Measurements from ENCODE around the gene TUFM. TPM values are rescaled to one million over a fixed set of nuclear protein-coding genes. Genes with fewer than 3 reads are reported as not detected.
A peak's percentile ranks its signal among the peaks of the same experiment; 100 is the strongest.

Gene TUFM
- total RNA-seq, 1 donor from 2014 or later: 91.1 TPM

GRCh38 chr16:28866454-28866804 lies 20.3 kb upstream of the TUFM start:
- Mint-ChIP-seq H3K4me3 (ENCODE audit: unreplicated experiment) (no peak overlapping the region), H3K27me3 (ENCODE audit: low read depth) (no peaks in the 10 kb centered on the region), H3K36me3 (ENCODE audit: low read depth) (peaks cover 18% of the 10 kb centered on the region), H3K27ac (ENCODE audit: unreplicated experiment) (no peak overlapping the region), H3K4me1 (ENCODE audit: low read depth) (peaks cover 30% of the 10 kb centered on the region), H3K9me3 (ENCODE audit: low read depth) (no peaks in the 10 kb centered on the region)
- no peak for DNase-seq (ENCODE audit: low spot score)
- no peak for TF ChIP-seq CTCF (IDR thresholded peaks at IDR 0.05)

- H3K36me3 Mint-ChIP-seq (ENCODE audit: low read depth): peaks cover 18% of the 10 kb centered on the region
- peak overlapping the region; percentile 12 for H3K27ac Mint-ChIP-seq (ENCODE audit: unreplicated experiment)
- no peak for DNase-seq (ENCODE audit: low spot score)
- no peak for TF ChIP-seq CTCF (IDR thresholded peaks at IDR 0.05)
- peak overlapping the region; percentile 4 for H3K4me3 Mint-ChIP-seq (ENCODE audit: unreplicated experiment)
- H3K9me3 Mint-ChIP-seq (ENCODE audit: low read depth): no peaks in the 10 kb centered on the region
- H3K27me3 Mint-ChIP-seq (ENCODE audit: low read depth): no peaks in the 10 kb centered on the region
- peaks cover 30% of the 10 kb centered on the region for H3K4me1 Mint-ChIP-seq (ENCODE audit: low read depth)
Measured at GRCh38 chr16:28865722-28866453, 19.7 kb upstream of the TUFM start.

- peak overlapping the region; percentile 97 for H3K4me3 Mint-ChIP-seq (ENCODE audit: unreplicated experiment)
- H3K4me1 Mint-ChIP-seq (ENCODE audit: low read depth): peaks cover 30% of the 10 kb centered on the region
- H3K9me3 Mint-ChIP-seq (ENCODE audit: low read depth): no peaks in the 10 kb centered on the region
- no peak for TF ChIP-seq CTCF (IDR thresholded peaks at IDR 0.05)
- H3K27me3 Mint-ChIP-seq (ENCODE audit: low read depth): no peaks in the 10 kb centered on the region
- peaks cover 13% of the 10 kb centered on the region for H3K36me3 Mint-ChIP-seq (ENCODE audit: low read depth)
- no peak for DNase-seq (ENCODE audit: low spot score)
- peak overlapping the region; percentile 12 for H3K27ac Mint-ChIP-seq (ENCODE audit: unreplicated experiment)
Measured at GRCh38 chr16:28865001-28865688, 19.0 kb upstream of the TUFM start.

- TF ChIP-seq CTCF (IDR thresholded peaks at IDR 0.05): no peak
- peaks cover 9% of the 10 kb centered on the region for H3K36me3 Mint-ChIP-seq (ENCODE audit: low read depth)
- peak overlapping the region; percentile 98 for H3K27ac Mint-ChIP-seq (ENCODE audit: unreplicated experiment)
- H3K4me3 Mint-ChIP-seq (ENCODE audit: unreplicated experiment): peak overlapping the region; percentile 97
- no peaks in the 10 kb centered on the region for H3K9me3 Mint-ChIP-seq (ENCODE audit: low read depth)
- no peak for DNase-seq (ENCODE audit: low spot score)
- H3K4me1 Mint-ChIP-seq (ENCODE audit: low read depth): peaks cover 30% of the 10 kb centered on the region
- no peaks in the 10 kb centered on the region for H3K27me3 Mint-ChIP-seq (ENCODE audit: low read depth)
Measured at GRCh38 chr16:28863929-28864793, 18.0 kb upstream of the TUFM start.

- Mint-ChIP-seq H3K4me1 (ENCODE audit: low read depth) (peaks cover 12% of the 10 kb centered on the region), H3K27me3 (ENCODE audit: low read depth) (no peaks in the 10 kb centered on the region), H3K36me3 (ENCODE audit: low read depth) (peaks cover 2% of the 10 kb centered on the region), H3K27ac (ENCODE audit: unreplicated experiment) (no peak overlapping the region), H3K4me3 (ENCODE audit: unreplicated experiment) (no peak overlapping the region), H3K9me3 (ENCODE audit: low read depth) (no peaks in the 10 kb centered on the region)
- TF ChIP-seq CTCF (IDR thresholded peaks at IDR 0.05): no peak
- no peak for DNase-seq (ENCODE audit: low spot score)
Measured at GRCh38 chr16:28859326-28859725, 13.2 kb upstream of the TUFM start.
